GM23338 (cell line): ENCODE data around the gene FGF3. TPM values are rescaled to one million over a fixed set of nuclear protein-coding genes. Genes with fewer than 3 reads are reported as not detected.

Experiments
- ATAC-seq: fragments of 200-7000 bp; cut with Tn5 transposase; 3 replicates; pipeline ENCODE4 v1.9.1; 2020
- DNase-seq: peaks from one replicate; pipeline ENCODE4 v3.0.0-alpha.2; 2015; ENCODE audit warnings: low spot score
- H2AFZ ChIP-seq: fragments of 200-600 bp; sonication (generic); 2 replicates; pipeline ENCODE4 v1.8.0; 2016; ENCODE audit warnings: antibody characterized with exemption, mild to moderate bottlenecking, moderate library complexity
- H3F3A ChIP-seq: fragments of 200-600 bp; sonication (generic); replicated peaks from 2 replicates; pipeline ENCODE4 v1.8.0; 2017; ENCODE audit warnings: antibody characterized with exemption, mixed run types, low read depth
- H3K27ac ChIP-seq: fragments of 200-600 bp; sonication (generic); 2 replicates; pipeline ENCODE4 v1.6.1; 2016; ENCODE audit warnings: low read depth
- H3K27me3 ChIP-seq: fragments of 200-600 bp; sonication (generic); 2 replicates; pipeline ENCODE4 v1.8.0; 2016; ENCODE audit warnings: mild to moderate bottlenecking, mixed run types, moderate library complexity; ENCODE audit not compliant: insufficient read depth
- H3K36me3 ChIP-seq: fragments of 200-600 bp; sonication (generic); 2 replicates; pipeline ENCODE4 v1.8.0; 2016; ENCODE audit warnings: mild to moderate bottlenecking; ENCODE audit not compliant: insufficient read depth
- H3K4me1 ChIP-seq: fragments of 200-600 bp; sonication (generic); 2 replicates; pipeline ENCODE4 v1.8.0; 2016; ENCODE audit warnings: mild to moderate bottlenecking, moderate library complexity; ENCODE audit not compliant: insufficient read depth
- H3K4me2 ChIP-seq: fragments of 200-600 bp; sonication (generic); 2 replicates; pipeline ENCODE4 v1.7.1; 2017; ENCODE audit warnings: mixed run types
- H3K4me3 ChIP-seq: fragments of 200-600 bp; sonication (generic); 2 replicates; pipeline ENCODE4 v1.6.1; 2016; ENCODE audit warnings: mixed run types
- H3K79me2 ChIP-seq: fragments of 200-600 bp; sonication (generic); replicated peaks from 2 replicates; pipeline ENCODE4 v1.8.0; 2017; ENCODE audit warnings: mild to moderate bottlenecking; ENCODE audit not compliant: insufficient read depth
- H3K9me2 ChIP-seq: fragments of 200-600 bp; sonication (generic); 2 replicates; pipeline ENCODE4 v1.8.0; 2017; ENCODE audit not compliant: insufficient read depth
- H4K20me1 ChIP-seq: fragments of 200-600 bp; sonication (generic); replicated peaks from 2 replicates; pipeline ENCODE4 v1.8.0; 2017; ENCODE audit warnings: mild to moderate bottlenecking; ENCODE audit not compliant: insufficient read depth
- H3K27ac Mint-ChIP-seq: 2 replicates; pipeline ENCODE4 v1.8.0; 2020; ENCODE audit warnings: inconsistent platforms, mild to moderate bottlenecking, moderate library complexity, mixed read lengths
- H3K27me3 Mint-ChIP-seq: 3 replicates; pipeline ENCODE4 v1.8.0; 2022; ENCODE audit warnings: low read depth, mild to moderate bottlenecking, moderate library complexity, mixed read lengths, inconsistent platforms; ENCODE audit not compliant: insufficient read depth, poor library complexity
- H3K36me3 Mint-ChIP-seq: 3 replicates; pipeline ENCODE4 v1.8.0; 2021; ENCODE audit warnings: low read depth, mild to moderate bottlenecking, inconsistent platforms, moderate library complexity, mixed read lengths
- H3K4me1 Mint-ChIP-seq: 3 replicates; pipeline ENCODE4 v1.8.0; 2020; ENCODE audit warnings: mild to moderate bottlenecking, inconsistent platforms, mixed read lengths
- H3K4me3 Mint-ChIP-seq: 3 replicates; pipeline ENCODE4 v1.8.0; 2021; ENCODE audit warnings: moderate library complexity, mild to moderate bottlenecking, inconsistent platforms, mixed read lengths
- H3K9me3 Mint-ChIP-seq: 3 replicates; pipeline ENCODE4 v1.8.0; 2020; ENCODE audit warnings: moderate library complexity, mild to moderate bottlenecking, inconsistent platforms, mixed read lengths
- CTCF ChIP-seq, 2 experiments: fragments of 200-600 bp in 1 of 2; sonication (generic) in 1 of 2; conservative IDR thresholded peaks; 2 replicates each; pipeline versions ENCODE4 v1.5.1 to v1.6.1; 2016 to 2017; ENCODE audit warnings: antibody characterized with exemption in 2 of 2, low read depth in 2 of 2, mild to moderate bottlenecking in 2 of 2, moderate library complexity in 1 of 2
- POLR2AphosphoS5 ChIP-seq: IDR thresholded peaks from 2 replicates; pipeline ENCODE4 v1.6.1; 2016; ENCODE audit warnings: antibody characterized with exemption, low read depth
- ZNF331 ChIP-seq: fragments of 250-450 bp; sonication (Bioruptor Pico); IDR thresholded peaks from 2 replicates; pipeline ENCODE4 v1.5.0; 2020; ENCODE audit warnings: low read depth, mild to moderate bottlenecking, moderate library complexity
- polyA plus RNA-seq: library from polyadenylated mRNA; unstranded; fragments of >200 nt; fragmentation: Nextera tagmentation; extraction: Ambion mirVana; gene quantifications from 2 replicates; pipeline ENCODE4 v1.2.1, GENCODE V29; 2016
- total RNA-seq: library from RNA; depleted of rRNA; stranded (reverse); fragments of >200 nt; shearing (Covaris generic); gene quantifications from 2 replicates; pipeline ENCODE4 v1.2.3, GENCODE V29; 2014
- TF ChIP-seq, protein P1 (sequence below): fragments of 250-450 bp; sonication (Bioruptor Pico); IDR thresholded peaks from 2 replicates; pipeline ENCODE4 v1.5.0; 2020; ENCODE audit warnings: mild to moderate bottlenecking, moderate library complexity

The FGF3 gene
- total and polyA plus RNA-seq, 2 experiments from 2014 or later = 1.2 TPM; not detected in 1

GRCh38 chr11:69802590-69802989 lies 16.6 kb downstream of the FGF3 start:
- Histone ChIP-seq H3K27me3 (no peaks in the 10 kb centered on the region), H3K27ac (no peak overlapping the region), H3K4me3 (no peak overlapping the region), H3K4me1 (no peaks in the 10 kb centered on the region), H3F3A (no peaks in the 10 kb centered on the region), H3K4me2 (no peak overlapping the region), H2AFZ (no peak overlapping the region), H3K9me2 (no peaks in the 10 kb centered on the region; the same call in 1 of the 2 replicates), H3K79me2 (no peaks in the 10 kb centered on the region), H4K20me1 (no peaks in the 10 kb centered on the region), H3K36me3 (no peaks in the 10 kb centered on the region)
- no peak overlapping the region for H3K27ac Mint-ChIP-seq
- H3K4me1 Mint-ChIP-seq = no peaks in the 10 kb centered on the region
- peaks cover 11% of the 10 kb centered on the region; the same call in 2 of the 3 replicates for H3K9me3 Mint-ChIP-seq
- peaks cover 27% of the 10 kb centered on the region for H3K27me3 Mint-ChIP-seq
- H3K4me3 Mint-ChIP-seq = no peak overlapping the region
- DNase-seq (no peak), ATAC-seq (no peak)
- no peaks in the 10 kb centered on the region for H3K36me3 Mint-ChIP-seq
- TF ChIP-seq, protein P1, sequence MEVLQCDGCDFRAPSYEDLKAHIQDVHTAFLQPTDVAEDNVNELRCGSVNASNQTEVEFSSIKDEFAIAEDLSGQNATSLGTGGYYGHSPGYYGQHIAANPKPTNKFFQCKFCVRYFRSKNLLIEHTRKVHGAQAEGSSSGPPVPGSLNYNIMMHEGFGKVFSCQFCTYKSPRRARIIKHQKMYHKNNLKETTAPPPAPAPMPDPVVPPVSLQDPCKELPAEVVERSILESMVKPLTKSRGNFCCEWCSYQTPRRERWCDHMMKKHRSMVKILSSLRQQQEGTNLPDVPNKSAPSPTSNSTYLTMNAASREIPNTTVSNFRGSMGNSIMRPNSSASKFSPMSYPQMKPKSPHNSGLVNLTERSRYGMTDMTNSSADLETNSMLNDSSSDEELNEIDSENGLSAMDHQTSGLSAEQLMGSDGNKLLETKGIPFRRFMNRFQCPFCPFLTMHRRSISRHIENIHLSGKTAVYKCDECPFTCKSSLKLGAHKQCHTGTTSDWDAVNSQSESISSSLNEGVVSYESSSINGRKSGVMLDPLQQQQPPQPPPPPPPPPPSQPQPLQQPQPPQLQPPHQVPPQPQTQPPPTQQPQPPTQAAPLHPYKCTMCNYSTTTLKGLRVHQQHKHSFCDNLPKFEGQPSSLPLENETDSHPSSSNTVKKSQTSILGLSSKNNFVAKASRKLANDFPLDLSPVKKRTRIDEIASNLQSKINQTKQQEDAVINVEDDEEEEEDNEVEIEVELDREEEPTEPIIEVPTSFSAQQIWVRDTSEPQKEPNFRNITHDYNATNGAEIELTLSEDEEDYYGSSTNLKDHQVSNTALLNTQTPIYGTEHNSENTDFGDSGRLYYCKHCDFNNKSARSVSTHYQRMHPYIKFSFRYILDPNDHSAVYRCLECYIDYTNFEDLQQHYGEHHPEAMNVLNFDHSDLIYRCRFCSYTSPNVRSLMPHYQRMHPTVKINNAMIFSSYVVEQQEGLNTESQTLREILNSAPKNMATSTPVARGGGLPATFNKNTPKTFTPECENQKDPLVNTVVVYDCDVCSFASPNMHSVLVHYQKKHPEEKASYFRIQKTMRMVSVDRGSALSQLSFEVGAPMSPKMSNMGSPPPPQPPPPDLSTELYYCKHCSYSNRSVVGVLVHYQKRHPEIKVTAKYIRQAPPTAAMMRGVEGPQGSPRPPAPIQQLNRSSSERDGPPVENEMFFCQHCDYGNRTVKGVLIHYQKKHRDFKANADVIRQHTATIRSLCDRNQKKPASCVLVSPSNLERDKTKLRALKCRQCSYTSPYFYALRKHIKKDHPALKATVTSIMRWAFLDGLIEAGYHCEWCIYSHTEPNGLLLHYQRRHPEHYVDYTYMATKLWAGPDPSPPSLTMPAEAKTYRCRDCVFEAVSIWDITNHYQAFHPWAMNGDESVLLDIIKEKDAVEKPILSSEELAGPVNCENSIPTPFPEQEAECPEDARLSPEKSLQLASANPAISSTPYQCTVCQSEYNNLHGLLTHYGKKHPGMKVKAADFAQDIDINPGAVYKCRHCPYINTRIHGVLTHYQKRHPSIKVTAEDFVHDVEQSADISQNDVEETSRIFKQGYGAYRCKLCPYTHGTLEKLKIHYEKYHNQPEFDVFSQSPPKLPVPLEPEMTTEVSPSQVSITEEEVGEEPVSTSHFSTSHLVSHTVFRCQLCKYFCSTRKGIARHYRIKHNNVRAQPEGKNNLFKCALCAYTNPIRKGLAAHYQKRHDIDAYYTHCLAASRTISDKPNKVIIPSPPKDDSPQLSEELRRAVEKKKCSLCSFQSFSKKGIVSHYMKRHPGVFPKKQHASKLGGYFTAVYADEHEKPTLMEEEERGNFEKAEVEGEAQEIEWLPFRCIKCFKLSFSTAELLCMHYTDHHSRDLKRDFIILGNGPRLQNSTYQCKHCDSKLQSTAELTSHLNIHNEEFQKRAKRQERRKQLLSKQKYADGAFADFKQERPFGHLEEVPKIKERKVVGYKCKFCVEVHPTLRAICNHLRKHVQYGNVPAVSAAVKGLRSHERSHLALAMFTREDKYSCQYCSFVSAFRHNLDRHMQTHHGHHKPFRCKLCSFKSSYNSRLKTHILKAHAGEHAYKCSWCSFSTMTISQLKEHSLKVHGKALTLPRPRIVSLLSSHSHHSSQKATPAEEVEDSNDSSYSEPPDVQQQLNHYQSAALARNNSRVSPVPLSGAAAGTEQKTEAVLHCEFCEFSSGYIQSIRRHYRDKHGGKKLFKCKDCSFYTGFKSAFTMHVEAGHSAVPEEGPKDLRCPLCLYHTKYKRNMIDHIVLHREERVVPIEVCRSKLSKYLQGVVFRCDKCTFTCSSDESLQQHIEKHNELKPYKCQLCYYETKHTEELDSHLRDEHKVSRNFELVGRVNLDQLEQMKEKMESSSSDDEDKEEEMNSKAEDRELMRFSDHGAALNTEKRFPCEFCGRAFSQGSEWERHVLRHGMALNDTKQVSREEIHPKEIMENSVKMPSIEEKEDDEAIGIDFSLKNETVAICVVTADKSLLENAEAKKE (CRISPR knock-in tag) = no peak
- TF ChIP-seq POLR2AphosphoS5 (no peak), ZNF331 (no peak), CTCF (conservative IDR thresholded peaks at IDR 0.05; ENCODE audit: low read depth in 2 of 2) (no peak)
